Measurements from ENCODE around the gene POU2F1.

DNA sequence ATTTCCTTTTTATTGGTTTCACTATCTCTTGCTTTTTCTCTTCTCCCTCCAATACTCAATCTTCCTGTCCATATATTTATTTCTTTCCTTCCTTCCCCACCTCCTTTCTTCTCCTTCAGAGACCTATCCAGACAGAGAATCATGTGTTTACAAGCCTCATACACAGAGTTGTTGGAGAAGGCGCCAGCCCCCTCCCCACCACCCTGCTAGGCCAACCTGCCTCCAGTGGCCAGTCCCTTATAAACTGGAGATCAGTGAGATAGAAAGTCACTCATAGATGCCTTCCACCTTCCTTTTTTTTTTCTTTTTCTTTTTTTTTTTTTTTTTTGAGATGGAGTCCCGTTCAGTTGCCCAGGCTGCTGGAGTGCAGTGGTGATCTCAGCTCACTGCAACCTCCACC lies 244.3 kb downstream of the POU2F1 start:
- TF ChIP-seq, protein P1, sequence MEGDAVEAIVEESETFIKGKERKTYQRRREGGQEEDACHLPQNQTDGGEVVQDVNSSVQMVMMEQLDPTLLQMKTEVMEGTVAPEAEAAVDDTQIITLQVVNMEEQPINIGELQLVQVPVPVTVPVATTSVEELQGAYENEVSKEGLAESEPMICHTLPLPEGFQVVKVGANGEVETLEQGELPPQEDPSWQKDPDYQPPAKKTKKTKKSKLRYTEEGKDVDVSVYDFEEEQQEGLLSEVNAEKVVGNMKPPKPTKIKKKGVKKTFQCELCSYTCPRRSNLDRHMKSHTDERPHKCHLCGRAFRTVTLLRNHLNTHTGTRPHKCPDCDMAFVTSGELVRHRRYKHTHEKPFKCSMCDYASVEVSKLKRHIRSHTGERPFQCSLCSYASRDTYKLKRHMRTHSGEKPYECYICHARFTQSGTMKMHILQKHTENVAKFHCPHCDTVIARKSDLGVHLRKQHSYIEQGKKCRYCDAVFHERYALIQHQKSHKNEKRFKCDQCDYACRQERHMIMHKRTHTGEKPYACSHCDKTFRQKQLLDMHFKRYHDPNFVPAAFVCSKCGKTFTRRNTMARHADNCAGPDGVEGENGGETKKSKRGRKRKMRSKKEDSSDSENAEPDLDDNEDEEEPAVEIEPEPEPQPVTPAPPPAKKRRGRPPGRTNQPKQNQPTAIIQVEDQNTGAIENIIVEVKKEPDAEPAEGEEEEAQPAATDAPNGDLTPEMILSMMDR (IDR thresholded peaks at IDR 0.05): no peak
- no peak for TF ChIP-seq POLR2A (IDR thresholded peaks at IDR 0.05)

Measured in Peyer's patch (tissue), 4 donors.